Anterior cingulate cortex (tissue), 58 donors: ENCODE results near the gene EPHB4.
"Not testable (repeated sequence)": the region's sequence is repeated elsewhere in the genome, so short reads cannot be mapped to it uniquely, and the experiment has no call there.

Experiments used
- DNase-seq, 58 donors: peaks; one replicate each; lab custom pipeline; 2025; lab: John Stamatoyannopoulos, UW

Gene EPHB4

DNA sequence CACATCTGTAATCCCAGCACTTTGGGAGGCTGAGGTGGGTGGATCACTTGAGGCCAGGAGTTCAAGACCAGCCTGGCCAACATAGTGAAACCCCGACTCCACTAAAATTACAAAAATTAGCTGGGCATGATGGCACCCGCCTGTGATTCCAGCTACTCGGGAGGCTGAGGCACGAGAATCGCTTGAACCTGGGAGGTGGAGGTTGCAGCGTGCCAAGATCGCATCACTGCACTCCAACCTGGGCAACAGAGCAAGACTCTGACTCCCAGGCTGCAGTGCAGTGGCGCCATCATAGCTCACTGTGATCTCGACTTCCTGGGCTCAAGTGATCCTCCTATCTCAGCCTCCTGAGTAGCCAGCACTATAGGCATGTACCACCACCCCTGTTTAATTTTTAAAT lies 27.6 kb upstream of the EPHB4 start:
- not testable (repeated sequence) for DNase-seq

DNA sequence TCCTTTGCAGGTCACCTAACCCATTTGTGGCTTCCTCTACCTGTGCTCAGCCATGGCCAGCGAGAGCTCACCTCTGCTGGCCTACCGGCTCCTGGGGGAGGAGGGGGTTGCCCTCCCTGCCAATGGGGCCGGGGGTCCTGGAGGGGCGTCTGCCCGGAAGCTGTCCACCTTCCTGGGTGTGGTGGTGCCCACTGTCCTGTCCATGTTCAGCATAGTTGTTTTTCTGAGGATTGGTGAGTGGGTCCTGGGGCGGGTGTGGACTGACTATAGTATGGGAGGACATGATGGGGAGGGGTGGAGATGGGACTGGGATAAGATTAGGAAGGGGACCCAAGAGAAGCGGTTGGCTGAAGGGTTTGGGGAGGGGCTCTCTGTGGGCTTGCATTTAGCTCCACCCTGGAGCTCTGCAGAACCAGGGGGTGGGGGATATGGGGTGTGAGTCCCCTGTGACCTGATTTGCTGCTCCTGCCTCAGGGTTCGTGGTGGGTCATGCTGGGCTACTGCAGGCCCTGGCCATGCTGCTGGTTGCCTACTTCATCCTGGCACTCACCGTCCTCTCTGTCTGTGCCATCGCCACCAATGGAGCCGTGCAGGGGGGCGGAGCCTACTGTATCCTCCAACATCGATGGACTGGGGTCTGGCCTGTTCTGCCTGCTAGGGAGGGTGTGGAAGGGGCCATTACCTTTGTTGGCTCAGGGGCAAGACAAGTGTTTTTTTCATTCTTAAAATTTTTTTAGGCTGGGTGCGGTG lies 27.0 kb upstream of the EPHB4 start:
- no peak for DNase-seq

GRCh38 chr7:100852048-100852872 lies 24.9 kb upstream of the EPHB4 start, which contains the start of gene SLC12A9:
SLC12A9 (plus strand) TSS chr7:100852713; CDS start chr7:100854198, 1,485 bp downstream.
- peak in 57 of 58 donors; percentile 37 to 91 (median 82) for DNase-seq

DNA sequence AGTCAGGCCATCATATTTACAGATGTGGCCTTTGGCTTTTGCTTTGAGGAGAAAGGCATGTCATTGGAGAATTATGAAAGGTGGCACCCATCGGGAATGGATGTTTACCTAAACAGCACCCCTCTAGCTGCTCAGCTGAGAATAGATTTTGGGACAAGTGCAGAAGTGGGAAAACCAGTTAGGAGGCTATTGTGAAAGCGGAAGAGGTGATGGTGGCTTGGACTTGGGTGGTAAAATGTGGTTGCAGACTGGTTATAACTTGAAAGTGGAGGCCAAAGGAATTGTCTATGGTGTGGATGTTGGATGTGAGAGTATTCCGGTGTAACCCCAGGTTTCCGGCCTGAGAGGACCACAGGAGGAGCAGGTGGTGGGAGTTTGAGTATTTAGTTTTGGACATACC lies 20.0 kb upstream of the EPHB4 start:
- DNase-seq = no peak

DNA sequence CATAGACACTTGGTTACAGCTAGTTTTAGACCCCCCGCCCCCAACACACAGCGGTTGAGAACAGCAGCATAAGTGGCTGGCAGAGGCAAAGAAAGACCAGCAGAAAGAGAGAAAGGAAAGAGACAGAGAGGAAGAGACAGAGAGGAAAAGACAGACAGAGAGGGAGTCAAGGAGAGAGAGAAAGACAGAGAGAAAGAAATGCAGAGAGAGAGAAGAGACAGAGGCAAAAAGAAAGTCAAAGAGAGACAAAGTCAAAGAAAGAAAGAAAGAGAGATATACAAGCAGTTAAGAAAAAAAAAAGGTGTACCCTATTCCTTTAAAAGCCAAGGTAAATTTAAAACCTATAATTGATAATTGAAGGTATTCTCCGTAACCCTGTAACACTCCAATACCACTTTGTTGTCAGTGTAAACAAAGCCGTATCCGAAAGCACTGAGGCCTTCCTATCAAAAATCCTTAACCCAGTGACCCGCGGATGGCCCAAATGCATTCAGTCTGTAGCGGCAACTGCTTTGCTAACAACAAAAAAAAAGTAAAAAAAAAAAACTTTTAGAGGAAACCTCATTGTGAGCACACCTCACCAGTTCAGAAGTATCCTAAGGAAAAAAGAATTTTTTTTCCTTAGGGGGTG lies 13.3 kb upstream of the EPHB4 start:
- no peak for DNase-seq

- no peak for DNase-seq
Observed at GRCh38 chr7:100839361-100839760, 12.0 kb upstream of the EPHB4 start.

DNA sequence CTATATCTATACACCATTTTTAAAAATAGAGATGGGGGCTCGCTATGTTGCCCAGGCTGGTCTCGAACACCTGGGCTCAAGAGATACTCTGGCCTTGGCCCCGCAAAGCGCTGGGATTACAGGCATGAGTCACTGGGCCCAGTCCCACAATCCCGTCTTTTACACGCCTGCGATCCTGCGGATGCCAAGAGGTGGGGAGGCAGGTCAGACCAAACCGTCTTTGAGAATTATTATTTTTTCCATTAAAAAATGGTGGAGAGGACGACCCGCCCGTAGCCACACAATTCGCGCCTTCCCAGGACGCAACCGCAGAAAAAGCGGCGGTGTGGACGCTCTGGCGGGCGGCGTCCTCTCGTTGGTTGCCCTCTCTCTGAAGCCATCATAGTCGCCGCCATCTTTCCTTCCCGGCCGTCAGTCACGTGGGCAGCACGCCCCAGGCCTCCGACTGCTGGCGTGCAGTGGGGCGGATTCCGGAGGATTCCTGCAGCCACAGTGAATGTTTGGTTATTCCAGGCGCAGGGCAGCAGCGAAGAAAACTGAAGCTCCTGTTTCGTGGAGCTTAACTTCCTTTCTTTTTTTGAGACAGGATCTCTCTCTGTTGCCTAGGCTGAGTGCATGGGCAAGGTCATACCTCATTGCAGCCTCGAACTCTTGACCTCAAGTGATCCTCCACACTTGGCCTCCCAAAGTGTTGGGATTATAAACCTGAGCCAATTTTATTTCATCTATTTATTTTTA lies 9.9 kb upstream of the EPHB4 start:
- DNase-seq = peak; percentile 31 to 95 (median 86)

- DNase-seq = no peak
Observed at GRCh38 chr7:100836812-100837098, 9.4 kb upstream of the EPHB4 start.

DNA sequence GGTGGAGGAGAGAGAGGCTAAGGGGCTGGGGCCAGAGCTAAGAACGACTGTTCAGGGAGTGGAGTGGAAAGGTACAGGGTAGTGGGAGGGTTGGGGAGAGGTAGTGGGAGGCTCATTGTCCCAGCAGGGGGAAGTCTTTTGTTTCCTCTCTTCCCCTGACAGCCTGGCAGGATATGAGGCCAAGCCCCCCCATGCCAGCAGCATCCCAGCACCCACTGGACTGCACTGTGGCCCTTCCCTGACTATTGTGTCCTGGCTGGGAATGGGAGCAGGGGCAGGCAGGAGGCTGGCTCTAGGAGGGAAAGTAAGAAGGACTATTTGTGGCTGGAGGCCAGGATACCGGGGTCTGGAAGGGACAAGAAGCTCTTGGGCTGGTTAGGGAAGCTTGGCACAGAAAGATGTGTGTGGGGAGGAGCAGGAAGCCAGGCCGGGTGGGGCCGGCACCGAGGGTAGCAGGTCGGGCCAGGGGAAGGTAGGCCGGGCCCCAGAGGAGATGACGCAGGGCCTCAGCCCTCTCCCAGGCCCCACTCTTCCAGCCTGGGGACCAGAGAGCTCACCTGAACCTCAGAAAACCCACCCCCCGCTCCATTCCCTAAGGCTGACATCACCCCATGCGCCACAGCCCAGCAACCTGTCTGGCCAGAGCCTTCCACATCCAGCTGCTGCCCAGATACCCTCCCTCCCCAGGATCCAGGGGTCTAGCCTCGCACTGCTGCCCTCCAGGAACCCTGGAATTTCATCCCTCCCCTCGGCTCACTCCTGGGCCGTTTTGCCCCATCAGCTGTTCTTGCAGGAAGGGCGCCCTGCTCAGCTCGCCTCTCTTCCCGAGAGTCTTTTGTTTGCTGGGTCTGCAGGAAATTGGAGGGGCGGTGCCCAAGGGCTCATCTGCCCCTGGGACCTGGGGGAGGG lies 8.8 kb upstream of the EPHB4 start:
- DNase-seq = no peak

DNA sequence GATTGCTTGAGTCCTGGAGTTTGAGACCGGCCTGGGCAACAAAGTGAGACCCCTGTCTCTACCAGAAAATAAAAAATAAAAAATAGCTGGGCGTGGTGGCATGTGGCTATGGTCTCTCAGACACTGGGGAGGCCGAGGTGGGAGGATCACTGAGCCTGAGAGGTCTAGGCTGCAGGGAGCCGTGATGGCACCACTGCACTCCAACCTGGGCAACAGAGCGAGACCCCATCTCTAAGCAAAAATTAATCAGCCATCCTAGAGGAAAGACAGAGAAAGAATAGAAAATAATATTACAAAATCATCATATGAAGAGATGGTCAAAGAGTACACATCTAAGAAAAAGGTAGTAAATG lies 4.9 kb upstream of the EPHB4 start:
- DNase-seq = no peak

GRCh38 chr7:100830396-100830795 lies 3.1 kb upstream of the EPHB4 start:
- no peak for DNase-seq

DNA sequence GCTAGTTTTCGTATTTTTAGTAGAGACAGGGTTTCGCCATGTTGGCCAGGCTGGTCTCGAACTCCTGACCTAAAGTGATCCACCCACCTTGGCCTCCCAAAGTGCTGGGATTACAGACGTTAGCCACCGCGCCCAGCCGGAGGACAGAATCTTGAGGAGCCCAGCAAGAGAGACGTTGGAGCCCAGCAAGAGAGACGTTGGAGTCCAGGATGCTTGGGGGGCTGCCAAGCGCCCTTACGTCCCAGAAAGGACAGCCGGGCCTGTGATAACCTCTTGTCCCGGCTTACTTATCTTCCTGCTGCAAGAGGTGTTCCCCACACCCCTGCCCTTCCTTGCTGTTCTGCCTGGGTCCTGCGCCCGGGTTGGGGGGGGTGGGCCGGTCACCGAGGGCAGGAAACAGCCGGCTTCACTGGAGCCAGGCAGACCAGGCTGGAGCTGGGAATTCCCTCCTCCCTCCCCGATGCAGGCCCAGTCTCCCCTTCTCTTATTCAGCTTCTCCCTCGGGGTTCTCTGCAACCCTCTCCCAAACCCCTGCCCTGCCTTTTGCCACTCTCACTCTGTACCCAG lies 1.9 kb upstream of the EPHB4 start:
- DNase-seq = no peak

DNA sequence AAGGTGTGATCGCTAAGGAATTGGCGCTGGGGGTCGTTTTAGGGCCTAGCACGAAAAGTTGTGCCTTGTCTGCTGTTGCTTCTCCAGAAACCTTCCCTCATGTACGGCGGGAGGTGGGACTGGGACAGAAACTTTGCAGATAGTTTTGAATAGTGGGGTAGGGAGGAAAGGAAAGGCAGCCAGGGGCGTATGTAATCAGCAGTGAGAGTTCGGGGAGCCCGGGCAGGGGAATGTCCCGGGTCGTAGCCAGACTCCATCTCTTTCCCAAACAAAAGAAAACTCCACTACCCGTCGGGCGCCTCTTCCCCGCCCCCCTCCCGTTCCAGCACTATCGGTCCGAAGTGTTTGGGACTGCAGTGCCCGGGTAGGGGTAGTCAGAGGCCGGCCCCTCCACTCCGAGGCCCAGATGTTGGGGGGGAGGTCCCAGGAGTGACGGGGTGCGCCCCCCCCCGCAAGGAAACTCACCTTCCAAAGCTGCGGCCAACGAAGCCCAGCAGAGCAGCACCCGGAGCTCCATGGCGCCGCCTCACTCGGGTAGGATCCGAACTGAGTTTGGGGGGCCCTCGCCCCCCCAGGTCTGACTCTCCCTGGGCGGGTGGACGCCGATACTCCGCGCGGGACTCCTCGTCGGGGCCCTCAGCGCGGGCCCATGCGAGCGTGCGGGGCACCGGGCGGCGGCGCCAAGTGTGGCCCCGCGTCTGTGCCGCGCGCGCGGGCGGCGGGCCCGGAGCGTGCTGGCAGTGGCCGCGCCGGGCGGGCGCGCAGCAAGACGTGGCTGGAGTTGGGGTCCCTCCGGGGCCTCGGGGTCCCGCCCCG lies 601 bp downstream of the EPHB4 start:
- DNase-seq = no peak

DNA sequence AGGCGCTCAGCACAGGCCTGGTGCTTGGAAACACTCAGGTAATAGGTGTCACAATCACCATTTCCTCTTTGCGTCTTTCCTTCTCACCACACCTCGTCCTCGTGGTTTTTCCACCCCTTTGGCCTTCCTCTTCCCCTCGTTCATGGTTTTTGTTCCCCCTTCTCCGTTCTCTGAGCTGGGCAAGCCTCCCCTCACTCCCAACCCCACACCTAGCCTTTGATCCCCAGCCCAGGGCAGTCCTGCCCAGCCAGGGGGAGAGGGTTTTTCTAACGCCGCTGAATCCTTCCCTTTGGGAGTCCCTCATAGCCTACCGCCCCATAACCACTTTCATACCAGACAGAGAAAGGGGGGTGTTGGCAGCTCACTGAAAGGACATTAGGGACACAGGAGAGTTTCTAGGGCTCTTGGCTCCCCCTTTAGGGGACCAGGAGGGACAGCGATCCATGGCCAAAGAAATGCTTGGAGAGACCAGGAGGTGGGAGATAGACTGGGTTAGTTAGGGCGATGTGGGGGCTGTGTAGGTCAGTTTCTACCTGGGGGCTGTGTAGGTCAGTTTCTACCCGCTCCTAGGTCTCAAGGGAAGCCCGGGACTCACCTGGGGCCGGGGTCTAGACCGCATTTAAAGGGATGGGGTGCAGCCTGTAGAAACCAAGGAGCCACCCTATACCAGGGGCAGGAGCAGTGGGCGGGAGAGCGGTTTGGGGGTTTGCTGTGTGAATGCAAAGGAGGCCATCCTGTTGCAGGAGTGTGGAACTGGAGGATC lies 1.4 kb downstream of the EPHB4 start:
- no peak for DNase-seq

DNA sequence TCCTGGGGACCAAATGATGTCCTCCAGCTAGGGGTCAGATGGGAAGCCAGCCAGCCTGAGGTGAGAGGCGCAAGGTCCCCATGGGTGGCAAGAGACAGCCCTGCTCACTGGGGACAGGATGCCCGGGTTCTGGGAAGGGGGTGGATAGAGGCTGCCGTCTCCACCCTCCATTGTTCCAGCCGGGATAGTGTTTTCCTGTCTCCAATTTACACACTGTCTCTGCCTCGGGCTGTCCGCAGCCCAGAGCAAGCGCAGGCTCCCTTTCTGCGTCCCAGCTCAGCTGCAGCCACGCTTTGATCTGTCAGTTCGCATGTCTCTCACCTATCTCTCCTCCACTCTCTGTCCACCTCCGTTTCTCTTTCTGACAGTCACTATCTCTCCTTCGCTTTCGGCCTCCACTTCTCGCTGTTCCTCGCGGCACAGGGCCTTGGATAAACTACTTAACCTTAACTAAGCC lies 2.1 kb downstream of the EPHB4 start:
- no peak for DNase-seq

- DNase-seq = no peak
Observed at GRCh38 chr7:100824499-100825214, 2.7 kb downstream of the EPHB4 start.

GRCh38 chr7:100823534-100823933 lies 3.8 kb downstream of the EPHB4 start:
- DNase-seq = no peak
